WI38 (cell line): ENCODE data around the gene MAMDC4.

Source experiments
- H3K4me3 ChIP-seq: 2 replicates; pipeline ENCODE4 v1.5.1; 2011; ENCODE audit warnings: low read depth, mild to moderate bottlenecking, control low read depth, low read length
- CTCF ChIP-seq: IDR thresholded peaks from 2 replicates; pipeline ENCODE4 v1.5.1; 2012; ENCODE audit warnings: low read depth, mild to moderate bottlenecking, control low read depth, low read length

The MAMDC4 gene

GRCh38 chr9:136861874-136862457, 9.8 kb downstream of the MAMDC4 start:
- TF ChIP-seq CTCF, result no peak
- H3K4me3 ChIP-seq, result no peak overlapping the region

DNA sequence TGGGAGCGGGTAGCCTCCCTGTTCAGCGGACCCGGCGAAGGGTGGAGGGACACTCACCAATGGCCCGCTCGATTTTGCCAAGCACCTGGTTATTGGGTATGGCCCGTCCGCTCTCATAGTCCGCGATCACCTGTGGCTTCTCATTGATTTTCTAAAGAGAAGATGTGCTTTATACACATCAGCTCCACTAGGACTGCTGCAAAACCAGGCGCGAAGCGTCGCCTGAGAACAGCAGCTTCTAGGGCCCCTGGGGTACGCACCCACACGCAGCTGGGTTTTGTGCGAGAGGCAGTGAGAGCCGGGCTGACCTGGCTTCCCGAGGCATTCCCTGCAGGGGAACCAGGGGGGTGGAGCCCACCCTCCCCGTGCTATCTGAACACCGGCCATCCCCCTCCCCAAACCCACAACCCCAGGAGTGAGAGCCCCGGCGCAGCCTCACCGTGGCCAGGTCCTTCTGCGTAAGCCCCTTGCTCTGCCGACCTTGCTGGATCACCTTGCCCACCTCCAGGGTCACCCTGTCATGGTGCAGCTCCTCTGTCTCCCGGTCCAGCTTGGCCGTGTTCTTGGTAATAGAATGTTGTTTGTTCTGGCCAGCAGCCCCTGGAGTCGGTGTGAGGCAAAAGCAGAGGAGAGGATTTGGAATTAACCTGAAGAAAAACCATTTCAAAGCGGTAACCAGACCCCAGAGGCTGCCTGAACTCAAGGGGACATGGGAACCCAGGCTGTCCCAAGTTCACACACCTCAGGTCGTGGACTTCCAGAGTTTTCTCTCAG, 10.9 kb downstream of the MAMDC4 start:
- TF ChIP-seq CTCF, result no peak
- H3K4me3 ChIP-seq, result no peak overlapping the region

GRCh38 chr9:136863623-136864273, 11.6 kb downstream of the MAMDC4 start:
- no peak for TF ChIP-seq CTCF
- no peak overlapping the region for H3K4me3 ChIP-seq

DNA sequence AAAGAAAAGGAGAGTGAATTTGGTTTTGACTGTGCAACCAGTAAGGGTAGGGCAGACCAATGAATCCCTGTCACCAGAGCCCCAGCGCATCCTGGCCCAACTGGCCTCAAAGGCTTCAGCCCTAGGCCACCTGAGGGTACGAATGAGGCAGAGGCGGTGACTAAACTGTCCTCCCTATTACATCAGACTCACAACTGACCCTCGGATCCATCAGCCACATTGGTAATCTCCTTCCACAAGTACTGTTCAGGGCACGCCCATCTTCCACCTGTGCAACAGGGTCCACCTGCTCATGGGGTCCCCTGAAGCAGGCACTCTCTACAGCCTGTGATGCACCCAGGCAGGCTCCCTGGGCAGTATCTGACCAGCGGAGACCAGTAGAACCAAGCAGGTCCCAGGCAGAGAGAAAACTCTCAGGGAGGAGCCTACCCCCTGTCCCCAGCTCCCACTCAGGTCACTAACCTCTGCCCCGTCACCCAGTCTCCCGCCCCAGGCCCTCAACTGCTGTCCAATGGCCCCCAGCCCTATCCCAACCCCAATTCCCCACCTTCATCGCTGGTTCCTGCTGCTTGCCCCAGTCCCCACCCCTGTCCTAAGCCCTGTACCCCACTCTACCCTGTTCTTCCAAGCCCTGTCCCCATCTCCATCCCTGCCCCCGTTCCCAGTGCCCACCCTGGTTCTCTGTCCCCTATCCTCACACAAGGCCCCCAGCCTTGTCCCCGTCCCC, 13.1 kb downstream of the MAMDC4 start:
- no peak for TF ChIP-seq CTCF
- H3K4me3 ChIP-seq, result peak overlapping the region; percentile 78

- H3K4me3 ChIP-seq, result peak overlapping the region; percentile 78
- TF ChIP-seq CTCF, result no peak
Measured at GRCh38 chr9:136865768-136866103, 13.6 kb downstream of the MAMDC4 start.

DNA sequence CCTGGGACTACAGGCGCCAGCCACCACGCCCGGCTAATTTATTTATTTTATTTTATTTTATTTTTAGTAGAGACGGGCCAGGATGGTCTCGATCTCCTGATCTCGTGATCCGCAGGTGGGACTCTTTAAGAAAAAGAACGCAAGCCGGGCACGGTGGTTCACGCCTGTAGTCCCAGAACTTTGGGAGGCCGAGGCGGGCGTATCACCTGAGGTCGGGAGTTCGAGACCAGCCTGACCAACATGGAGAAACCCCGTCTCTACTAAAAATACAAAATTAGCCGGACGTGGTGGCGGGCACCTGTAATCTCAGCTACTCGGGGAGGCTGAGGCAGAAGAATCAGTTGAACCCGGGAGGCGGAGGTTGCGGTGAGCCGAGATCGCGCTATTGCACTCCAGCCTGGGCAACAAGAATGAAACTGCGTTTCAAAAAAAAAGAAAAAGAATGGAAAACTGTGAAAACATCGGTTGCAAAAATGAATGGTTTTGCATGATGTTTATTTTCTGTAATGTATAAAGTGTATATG, 14.8 kb downstream of the MAMDC4 start:
- peak overlapping the region; percentile 78 for H3K4me3 ChIP-seq

DNA sequence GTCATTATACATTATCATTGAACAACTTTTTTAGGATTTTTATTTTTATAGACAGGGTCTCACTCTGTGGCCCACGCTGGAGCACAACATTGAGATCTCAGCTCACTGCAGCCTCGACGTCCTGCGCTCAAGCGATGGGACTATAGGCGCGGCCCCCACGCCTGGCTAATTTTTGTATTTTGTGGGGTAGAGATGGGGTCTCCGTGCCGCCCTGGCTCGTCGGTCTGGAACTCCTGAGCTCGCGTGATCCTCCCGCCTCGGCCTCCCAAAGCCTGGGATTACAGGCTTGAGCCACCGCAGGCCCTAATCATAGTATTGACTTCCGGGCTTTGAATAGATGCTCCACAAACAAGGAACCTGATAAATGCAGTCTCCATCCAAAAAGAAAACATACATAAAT, 15.3 kb downstream of the MAMDC4 start:
- TF ChIP-seq CTCF, result no peak
- H3K4me3 ChIP-seq, result no peak overlapping the region
